Mesothelial cell of epicardium (in vitro differentiated cells): ENCODE results near the gene VEGFD. TPM values are rescaled to one million over a fixed set of nuclear protein-coding genes. Genes with fewer than 3 reads are reported as not detected.

Source experiments
- DNase-seq, 2 experiments: peaks; one replicate each; pipeline ENCODE4 v3.0.0; 2021; ENCODE audit warnings: low spot score in 2 of 2; ENCODE audit not compliant: unreplicated experiment in 2 of 2
- H3K27ac Mint-ChIP-seq: 2 replicates; pipeline ENCODE4 v1.8.0; 2021; ENCODE audit warnings: mixed read lengths
- H3K27me3 Mint-ChIP-seq: 2 replicates; pipeline ENCODE4 v1.8.0; 2021; ENCODE audit warnings: low read depth, mixed read lengths
- H3K36me3 Mint-ChIP-seq: 2 replicates; pipeline ENCODE4 v1.8.0; 2021; ENCODE audit warnings: mixed read lengths
- H3K4me1 Mint-ChIP-seq: 2 replicates; pipeline ENCODE4 v1.8.0; 2021; ENCODE audit warnings: mixed read lengths
- H3K4me3 Mint-ChIP-seq: 2 replicates; pipeline ENCODE4 v1.8.0; 2021; ENCODE audit warnings: mild to moderate bottlenecking, moderate library complexity, mixed read lengths
- H3K9me3 Mint-ChIP-seq: 2 replicates; pipeline ENCODE4 v1.8.0; 2021; ENCODE audit warnings: mixed read lengths
- total RNA-seq: library from RNA; stranded (reverse); gene quantifications from 3 replicates; pipeline ENCODE4 v1.2.1, GENCODE V29; 2021
- TF ChIP-seq, protein P1 (sequence below): fragments of 200-600 bp; sonication (generic); IDR thresholded peaks from one replicate; pipeline ENCODE4 v1.5.0; 2021; ENCODE audit warnings: antibody characterized with exemption; ENCODE audit not compliant: unreplicated experiment

VEGFD gene
- total RNA-seq, 1 donor from 2014 or later: 0.40 TPM

DNA sequence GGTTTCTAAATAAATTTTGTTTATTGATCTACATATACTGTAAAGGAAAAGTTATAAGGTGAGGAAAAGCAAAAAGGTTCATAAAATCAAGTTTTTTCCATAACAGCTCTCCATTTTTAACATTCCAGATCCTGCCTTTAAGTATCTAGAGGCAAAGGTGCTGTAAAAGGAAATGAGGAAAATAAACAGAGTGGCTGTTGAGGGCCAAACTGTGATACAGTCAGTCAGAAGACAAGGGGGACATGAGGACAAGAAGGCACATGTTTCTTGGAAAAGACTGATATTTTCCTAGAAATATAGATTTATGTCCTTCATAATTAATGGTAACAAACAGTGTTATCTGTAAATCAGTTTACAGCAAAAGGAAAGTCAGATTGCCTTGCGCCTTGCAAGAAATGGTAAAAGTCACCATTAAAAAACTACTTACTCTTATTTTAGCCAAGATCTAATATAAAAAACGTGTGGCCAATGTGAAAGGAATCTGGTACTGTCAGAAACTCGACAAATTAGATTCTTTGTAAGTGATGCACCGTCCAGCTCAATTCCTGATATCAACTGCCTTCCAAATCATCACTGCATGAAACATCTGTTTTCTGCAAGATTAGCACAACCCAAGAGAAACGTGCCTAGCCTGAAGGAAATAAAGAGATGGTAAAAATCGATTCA lies 34.0 kb upstream of the VEGFD start:
- Mint-ChIP-seq H3K27me3 (no peaks in the 10 kb centered on the region), H3K27ac (peak overlapping the region; percentile 7)

DNA sequence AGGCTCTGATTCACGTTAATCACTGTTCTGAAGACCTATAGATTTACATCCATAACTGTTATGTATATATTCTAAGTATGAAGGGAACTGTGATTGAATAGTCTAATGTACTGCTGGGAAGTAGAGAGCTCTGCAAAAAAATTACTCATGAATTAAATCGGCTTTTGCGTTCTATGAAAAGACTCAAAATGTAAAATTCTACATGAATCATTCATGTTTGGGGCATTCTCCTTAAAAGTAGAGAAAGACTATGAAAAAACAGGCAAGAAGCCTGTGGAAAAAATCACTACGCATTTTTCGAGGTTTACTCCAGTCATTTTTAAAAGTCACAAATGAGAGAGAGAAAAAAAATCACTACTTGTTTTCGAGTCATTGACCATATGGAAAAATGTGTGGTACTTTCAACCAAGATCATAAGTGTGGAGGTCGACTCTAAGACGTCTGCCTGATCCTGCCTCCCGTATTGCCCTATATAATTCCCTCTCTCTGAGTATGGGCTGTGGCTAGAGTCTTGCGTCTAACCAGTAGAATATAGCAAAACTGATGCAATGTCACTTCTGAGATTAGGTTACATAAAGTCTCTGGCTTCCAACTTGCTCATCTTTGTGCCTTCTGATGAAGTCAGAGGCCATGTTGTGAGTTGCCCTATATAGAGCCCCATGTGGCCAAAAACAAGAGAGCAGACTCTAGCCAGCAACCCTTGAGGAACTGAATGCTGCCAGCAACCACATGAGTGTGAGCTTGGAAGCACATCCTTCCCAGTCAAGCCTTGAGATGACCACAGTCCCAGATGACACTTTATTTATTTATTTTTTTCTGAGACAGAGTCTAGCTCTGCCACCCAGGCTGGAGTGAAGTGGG lies 32.1 kb upstream of the VEGFD start:
- DNase-seq: no peak

More for the DNA sequence above, 34.0 kb upstream of the VEGFD start:
- Mint-ChIP-seq H3K9me3 (peaks cover 32% of the 10 kb centered on the region), H3K4me3 (no peak overlapping the region), H3K4me1 (peaks cover 7% of the 10 kb centered on the region), H3K36me3 (peaks cover 36% of the 10 kb centered on the region)
- no peak for DNase-seq
- TF ChIP-seq, protein P1, sequence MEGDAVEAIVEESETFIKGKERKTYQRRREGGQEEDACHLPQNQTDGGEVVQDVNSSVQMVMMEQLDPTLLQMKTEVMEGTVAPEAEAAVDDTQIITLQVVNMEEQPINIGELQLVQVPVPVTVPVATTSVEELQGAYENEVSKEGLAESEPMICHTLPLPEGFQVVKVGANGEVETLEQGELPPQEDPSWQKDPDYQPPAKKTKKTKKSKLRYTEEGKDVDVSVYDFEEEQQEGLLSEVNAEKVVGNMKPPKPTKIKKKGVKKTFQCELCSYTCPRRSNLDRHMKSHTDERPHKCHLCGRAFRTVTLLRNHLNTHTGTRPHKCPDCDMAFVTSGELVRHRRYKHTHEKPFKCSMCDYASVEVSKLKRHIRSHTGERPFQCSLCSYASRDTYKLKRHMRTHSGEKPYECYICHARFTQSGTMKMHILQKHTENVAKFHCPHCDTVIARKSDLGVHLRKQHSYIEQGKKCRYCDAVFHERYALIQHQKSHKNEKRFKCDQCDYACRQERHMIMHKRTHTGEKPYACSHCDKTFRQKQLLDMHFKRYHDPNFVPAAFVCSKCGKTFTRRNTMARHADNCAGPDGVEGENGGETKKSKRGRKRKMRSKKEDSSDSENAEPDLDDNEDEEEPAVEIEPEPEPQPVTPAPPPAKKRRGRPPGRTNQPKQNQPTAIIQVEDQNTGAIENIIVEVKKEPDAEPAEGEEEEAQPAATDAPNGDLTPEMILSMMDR: no peak

DNA sequence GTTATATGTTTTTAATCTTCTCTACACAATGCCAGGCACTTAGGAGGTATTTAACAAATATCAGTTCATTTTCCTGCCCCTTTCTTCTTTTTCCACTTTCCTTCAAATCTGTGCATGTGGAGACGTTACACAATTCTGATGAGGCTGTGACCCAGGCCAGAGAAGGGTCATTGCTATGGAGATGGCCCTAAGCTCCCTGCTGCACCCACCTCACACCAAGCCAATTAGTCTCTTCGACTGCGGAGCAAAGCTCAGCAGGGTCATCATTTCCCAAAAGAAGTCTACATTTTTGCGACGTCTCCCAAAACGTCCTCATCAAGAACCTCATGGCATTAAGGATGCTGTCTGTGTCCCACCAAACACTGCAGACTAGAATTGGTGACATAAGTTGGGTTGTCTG lies 28.9 kb upstream of the VEGFD start:
- Mint-ChIP-seq H3K9me3 (peaks cover 15% of the 10 kb centered on the region), H3K4me1 (peaks cover 12% of the 10 kb centered on the region), H3K4me3 (no peak overlapping the region), H3K27me3 (no peaks in the 10 kb centered on the region), H3K36me3 (peaks cover 17% of the 10 kb centered on the region), H3K27ac (no peak overlapping the region)
- no peak for DNase-seq
- TF ChIP-seq, protein P1: no peak

More for the DNA sequence above, 32.1 kb upstream of the VEGFD start:
- Mint-ChIP-seq H3K36me3 (peaks cover 24% of the 10 kb centered on the region), H3K4me1 (peaks cover 7% of the 10 kb centered on the region), H3K27ac (no peak overlapping the region), H3K9me3 (peaks cover 19% of the 10 kb centered on the region), H3K27me3 (no peaks in the 10 kb centered on the region), H3K4me3 (no peak overlapping the region)
- TF ChIP-seq, protein P1: no peak

DNA sequence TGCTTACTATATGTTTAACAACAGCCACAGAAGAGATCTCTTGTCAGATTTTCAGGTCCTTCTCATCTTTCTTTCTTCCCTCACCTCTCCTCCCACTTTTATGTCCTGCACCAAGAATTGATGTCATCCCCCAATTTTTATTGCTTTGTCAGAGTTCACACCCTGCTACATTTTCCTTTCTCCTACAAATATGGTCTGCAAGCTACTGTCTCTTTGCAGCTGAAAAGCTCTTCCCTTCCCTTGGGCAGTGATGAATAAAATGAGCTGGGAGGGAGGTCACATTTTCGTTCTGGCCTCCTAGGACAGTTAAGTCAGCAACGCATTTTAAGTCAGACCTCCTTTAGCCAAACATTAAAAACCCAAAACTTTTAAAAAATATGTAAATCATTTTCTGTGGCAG lies 26.7 kb upstream of the VEGFD start:
- Mint-ChIP-seq H3K36me3 (peaks cover 2% of the 10 kb centered on the region), H3K27me3 (no peaks in the 10 kb centered on the region), H3K9me3 (peaks cover 1% of the 10 kb centered on the region), H3K4me1 (peaks cover 10% of the 10 kb centered on the region), H3K4me3 (no peak overlapping the region), H3K27ac (no peak overlapping the region)
- TF ChIP-seq, protein P1: no peak
- DNase-seq: no peak

DNA sequence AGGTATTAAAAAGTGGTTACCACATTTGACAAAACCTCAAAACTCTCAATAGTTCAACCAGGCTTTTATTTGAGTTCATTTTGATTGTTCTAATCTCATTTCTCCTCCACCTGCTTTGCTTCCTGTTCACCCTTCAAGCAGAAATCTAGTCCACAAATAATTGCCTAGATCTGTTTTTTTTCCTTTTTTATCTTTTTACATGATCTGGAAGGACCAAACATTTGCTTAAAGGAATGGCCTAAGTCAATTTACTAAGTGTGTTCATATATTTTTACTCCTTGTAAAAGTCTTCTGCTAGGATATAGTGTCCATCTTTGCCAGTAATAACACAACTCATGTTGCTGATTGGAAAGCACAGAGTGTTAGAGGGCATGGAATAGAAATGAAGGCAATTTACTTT lies 26.2 kb upstream of the VEGFD start:
- DNase-seq: no peak
- no peaks in the 10 kb centered on the region for H3K27me3 Mint-ChIP-seq
- H3K36me3 Mint-ChIP-seq: no peaks in the 10 kb centered on the region
- H3K4me3 Mint-ChIP-seq: no peak overlapping the region
- H3K27ac Mint-ChIP-seq: no peak overlapping the region
- H3K4me1 Mint-ChIP-seq: peaks cover 10% of the 10 kb centered on the region
- H3K9me3 Mint-ChIP-seq: no peaks in the 10 kb centered on the region
- TF ChIP-seq, protein P1: no peak
